GM12878 (cell line): ENCODE results near the gene KLF11. TPM values are rescaled to one million over a fixed set of nuclear protein-coding genes. Genes with fewer than 3 reads are reported as not detected.

Experiments
- ATAC-seq: fragments of 200-7000 bp; cut with Tn5 transposase; 3 replicates; pipeline ENCODE4 v1.9.1; 2020; ENCODE audit warnings: mild to moderate bottlenecking, moderate library complexity
- BruUV-seq: library from RNA; stranded (reverse); fragments of 400-500 nt; replicated peaks from 2 replicates; lab custom pipeline; 2021; lab: Mats Ljungman, UMichigan
- CTCF ChIA-PET: fragments of 300-600 bp; sonication (Branson Sonifier 250); formaldehyde crosslinking; extraction: SDS; loops from one replicate; lab custom pipeline; 2021; ENCODE audit warnings: inconsistent platforms; lab: Yijun Ruan, JAX
- POLR2A ChIA-PET: fragments of 350-600 bp; formaldehyde crosslinking; extraction: SDS; loops from one replicate; lab custom pipeline; 2021; ENCODE audit warnings: inconsistent platforms; lab: Charles Lee
- RAD21 ChIA-PET: fragments of 300-600 bp; sonication (Branson Sonifier 250); formaldehyde crosslinking; loops from one replicate; lab custom pipeline; 2023; ENCODE audit warnings: antibody characterized with exemption; ENCODE audit not compliant: unreplicated experiment; lab: Charles Lee
- SMC1A ChIA-PET: fragments of 300-600 bp; sonication (Branson Sonifier 250); formaldehyde crosslinking; loops from one replicate; lab custom pipeline; 2023; ENCODE audit not compliant: unreplicated experiment, uncharacterized antibody; lab: Charles Lee
- DNase-seq: peaks from one replicate; pipeline ENCODE4 v3.0.0-alpha.2; 2011; ENCODE audit warnings: low read depth, low spot score
- FAIRE-seq: peaks from 3 replicates; lab custom pipeline; 2011; peaks lifted over from hg19 to GRCh38; lab: Jason Lieb, UNC
- H2AFZ ChIP-seq: 2 replicates; pipeline ENCODE4 v1.6.0; 2011; ENCODE audit warnings: low read depth, low read length, control low read depth; ENCODE audit not compliant: control insufficient read depth
- H3K27ac ChIP-seq: 2 replicates; pipeline ENCODE4 v1.5.1; 2011; ENCODE audit warnings: control low read depth; ENCODE audit not compliant: control insufficient read depth, insufficient read depth
- H3K27me3 ChIP-seq, 2 experiments: replicated peaks in 1 of 2; 2 replicates each; pipeline versions ENCODE4 v1.6.0 to v1.6.1; 2011; ENCODE audit warnings: low read length in 1 of 2; ENCODE audit not compliant: control insufficient read depth in 2 of 2, insufficient read depth in 2 of 2
- H3K36me3 ChIP-seq, 2 experiments: 2 replicates each; pipeline ENCODE4 v1.5.1; 2011; ENCODE audit warnings: low read length in 1 of 2; ENCODE audit not compliant: control insufficient read depth in 2 of 2, insufficient read depth in 2 of 2
- H3K4me1 ChIP-seq: 2 replicates; pipeline ENCODE4 v1.6.1; 2011; ENCODE audit warnings: mild to moderate bottlenecking, low read length, moderate library complexity, mixed read lengths; ENCODE audit not compliant: control insufficient read depth, insufficient read depth
- H3K4me2 ChIP-seq: 2 replicates; pipeline ENCODE4 v1.6.0; 2011; ENCODE audit warnings: control low read depth; ENCODE audit not compliant: control insufficient read depth, insufficient read depth
- H3K4me3 ChIP-seq: fragments of 200-600 bp; sonication (generic); 2 replicates; pipeline ENCODE4 v1.5.1; 2016
- H3K79me2 ChIP-seq: 2 replicates; pipeline ENCODE4 v1.6.0; 2011; ENCODE audit warnings: low read length; ENCODE audit not compliant: control insufficient read depth, insufficient read depth
- H3K9ac ChIP-seq: 2 replicates; pipeline ENCODE4 v1.8.0; 2011; ENCODE audit warnings: low read length, control low read depth, mixed read lengths; ENCODE audit not compliant: control insufficient read depth, insufficient read depth
- H3K9me3 ChIP-seq: replicated peaks from 3 replicates; pipeline ENCODE4 v1.5.1; 2011; ENCODE audit warnings: mild to moderate bottlenecking, low read length; ENCODE audit not compliant: control insufficient read depth, insufficient read depth
- H4K20me1 ChIP-seq: 2 replicates; pipeline ENCODE4 v1.6.0; 2011; ENCODE audit not compliant: control insufficient read depth, insufficient read depth
- BMI1 ChIP-seq: fragments of 450-650 bp; IDR thresholded peaks from 2 replicates; pipeline ENCODE4 v1.6.1; 2016; ENCODE audit warnings: mild to moderate bottlenecking, moderate library complexity, borderline replicate concordance
- CHD4 ChIP-seq: fragments of 200-600 bp; sonication (generic); IDR thresholded peaks from 2 replicates; pipeline ENCODE4 v1.6.1; 2016; ENCODE audit warnings: mild to moderate bottlenecking
- HCFC1 ChIP-seq: fragments of 150-350 bp; IDR thresholded peaks from 2 replicates; pipeline ENCODE4 v1.6.1; 2014; ENCODE audit warnings: low read length
- IRF4 ChIP-seq: IDR thresholded peaks from 2 replicates; pipeline ENCODE4 v1.6.1; 2011; ENCODE audit warnings: low read depth, low read length
- KAT2A ChIP-seq: conservative IDR thresholded peaks from 2 replicates; pipeline ENCODE4 v1.6.1; 2011; ENCODE audit warnings: low read depth, low read length; ENCODE audit not compliant: control insufficient read depth
- LARP7 ChIP-seq: fragments of 450-650 bp; IDR thresholded peaks from 2 replicates; pipeline ENCODE4 v1.6.1; 2017; ENCODE audit warnings: mild to moderate bottlenecking
- MEF2B ChIP-seq: fragments of 450-650 bp; IDR thresholded peaks from 2 replicates; pipeline ENCODE4 v1.6.1; 2018; ENCODE audit warnings: mild to moderate bottlenecking, moderate library complexity; ENCODE audit not compliant: partially characterized antibody, poor library complexity, severe bottlenecking
- NFYA ChIP-seq: IDR thresholded peaks from 2 replicates; pipeline ENCODE4 v1.6.1; 2011; ENCODE audit warnings: low read depth, mild to moderate bottlenecking, low read length, improper control_type of control experiment, borderline replicate concordance
- PRDM15 ChIP-seq: fragments of 450-650 bp; formaldehyde crosslinking; IDR thresholded peaks from 2 replicates; pipeline ENCODE4 v1.4.0; 2020; ENCODE audit warnings: mild to moderate bottlenecking, moderate library complexity
- RAD51 ChIP-seq: fragments of 450-650 bp; IDR thresholded peaks from 2 replicates; pipeline ENCODE4 v1.6.1; 2016; ENCODE audit warnings: moderate library complexity, mild to moderate bottlenecking, inconsistent platforms
- SMARCA5 ChIP-seq: fragments of 450-650 bp; IDR thresholded peaks from 2 replicates; pipeline ENCODE4 v1.6.1; 2017; ENCODE audit warnings: mild to moderate bottlenecking
- TARDBP ChIP-seq: IDR thresholded peaks from 2 replicates; pipeline ENCODE4 v1.6.1; 2016; ENCODE audit warnings: borderline replicate concordance
- ZNF24 ChIP-seq: fragments of 450-650 bp; IDR thresholded peaks from 2 replicates; pipeline ENCODE4 v1.6.1; 2017; ENCODE audit warnings: antibody characterized with exemption, mild to moderate bottlenecking
- WGBS: methylation state at CpG from one replicate; pipeline ENCODE4 v1.1.6; 2016; ENCODE audit warnings: low lambda C conversion rate; ENCODE audit not compliant: insufficient replicate concordance, insufficient coverage; ENCODE audit errors: missing lambda C conversion rate; 5-methylcytosine and 5-hydroxymethylcytosine counted together
- in situ Hi-C: fragments of 300-500 bp; cut with MboI; formaldehyde crosslinking; loops from 9 replicates; pipeline ENCODE4 v1.14.3; 2018; ENCODE audit warnings: mixed read lengths
- intact Hi-C: fragments of 100-400 bp; cut with micrococcal nuclease; formaldehyde crosslinking; loops from one replicate; pipeline ENCODE4 v1.14.2; 2022; ENCODE audit not compliant: unreplicated experiment
- polyA plus RNA-seq, 11 experiments: library from polyadenylated mRNA; depleted of rRNA in 4 of 11; unstranded in 6 of 11; stranded (reverse) in 5 of 11; fragments of >200 nt; fragmentation: Nextera tagmentation in 4 of 11; fragmentation: Illumina TruSeq in 1 of 11; extraction: Ambion mirVana in 4 of 11; extraction: Trizol in 1 of 11; gene quantifications; 1 replicate in 1 of 11; 2 replicates in 10 of 11; pipeline versions ENCODE4 v1.2.1 to v1.2.3, GENCODE V29; 2011 to 2016; ENCODE audit warnings: inconsistent platforms in 2 of 11, missing spikeins in 2 of 11, low read depth in 1 of 11
- total RNA-seq, 4 experiments: library from RNA; depleted of rRNA in 3 of 4; stranded (reverse); fragments of >200 nt in 3 of 4; fragmentation: Illumina TruSeq in 1 of 4; extraction: Trizol in 1 of 4; gene quantifications; 2 replicates each; pipeline versions ENCODE4 v1.2.1 to v1.2.3, GENCODE V29; 2013 to 2021

KLF11 gene
- total and polyA plus RNA-seq, 10 of the 15 experiments (the other 5 are each of a cell fraction or from before 2014, with no cell fraction given), result 0.03 to 0.54 (median 0.14) TPM; not detected in 1

- TF ChIP-seq SMARCA5 (no peak), KAT2A (no peak), BMI1 (no peak)
These were observed 3.6 kb downstream of the KLF11 start (continued) for GRCh38 chr2:10046931-10047330.

- H3K4me3 ChIP-seq, result no peak overlapping the region
- no peak overlapping the region for H3K4me2 ChIP-seq
- H3K27ac ChIP-seq, result no peak overlapping the region
- no TSS peak for BruUV-seq
- H3K27me3 ChIP-seq, result no peaks in the 10 kb centered on the region
- ChIA-PET POLR2A (interaction anchor here (0.6 to 1.2 kb wide), 2 partner anchors 63 to 139 kb away, joined by 3 to 4 read pairs; no protein-coding TSS in a partner anchor), SMC1A (interaction anchor here (0.6 to 5.2 kb wide), 24 partner anchors 9 to 478 kb away, joined by 3 to 46 read pairs (median 4); no protein-coding TSS in a partner anchor), RAD21 (interaction anchor here (0.6 to 4.6 kb wide), 17 partner anchors 9 to 542 kb away, joined by 3 to 70 read pairs (median 3); no protein-coding TSS in a partner anchor), CTCF (interaction anchor here (0.8 to 10.0 kb wide), 28 partner anchors 10 to 907 kb away, joined by 3 to 164 read pairs (median 4); no protein-coding TSS in a partner anchor)
- no peaks in the 10 kb centered on the region for H4K20me1 ChIP-seq
- ATAC-seq, result no peak
- H2AFZ ChIP-seq, result no peak overlapping the region
- H3K9me3 ChIP-seq, result peaks cover 2% of the 10 kb centered on the region; the same call in 1 of the 3 replicates
- intact Hi-C loops (loop anchor here (1.0 kb wide), 3 partner anchors 64 to 249 kb away; no protein-coding TSS in a partner anchor), in situ Hi-C loops (loop anchor here (5.0 kb wide), 1 partner anchor 236 kb away; no protein-coding TSS in a partner anchor)
- no peak for FAIRE-seq
- TF ChIP-seq LARP7 (no peak), IRF4 (no peak), ZNF24 (no peak), TARDBP (no peak), HCFC1 (no peak), NFYA (no peak), MEF2B (no peak), RAD51 (no peak), CHD4 (no peak), PRDM15 (CRISPR knock-in tag) (no peak)
- no peaks in the 10 kb centered on the region for H3K79me2 ChIP-seq
- no peaks in the 10 kb centered on the region for H3K4me1 ChIP-seq
- no peaks in the 10 kb centered on the region for H3K36me3 ChIP-seq
- no peak for DNase-seq
- no peak overlapping the region for H3K9ac ChIP-seq
- 67% methylated on average over 14 of the region's 15 CpGs for WGBS
These were observed 4.5 kb downstream of the KLF11 start for GRCh38 chr2:10047616-10048500.
